ENCODE data around the gene MECP2. TPM values are rescaled to one million over a fixed set of nuclear protein-coding genes. Genes with fewer than 3 reads are reported as not detected.
"Not testable (repeated sequence)": the region's sequence is repeated elsewhere in the genome, so short reads cannot be mapped to it uniquely, and the experiment has no call there.

The MECP2 gene
- total and polyA plus RNA-seq, 12 donors: 16.9 to 67.7 (median 53.2) TPM

DNA sequence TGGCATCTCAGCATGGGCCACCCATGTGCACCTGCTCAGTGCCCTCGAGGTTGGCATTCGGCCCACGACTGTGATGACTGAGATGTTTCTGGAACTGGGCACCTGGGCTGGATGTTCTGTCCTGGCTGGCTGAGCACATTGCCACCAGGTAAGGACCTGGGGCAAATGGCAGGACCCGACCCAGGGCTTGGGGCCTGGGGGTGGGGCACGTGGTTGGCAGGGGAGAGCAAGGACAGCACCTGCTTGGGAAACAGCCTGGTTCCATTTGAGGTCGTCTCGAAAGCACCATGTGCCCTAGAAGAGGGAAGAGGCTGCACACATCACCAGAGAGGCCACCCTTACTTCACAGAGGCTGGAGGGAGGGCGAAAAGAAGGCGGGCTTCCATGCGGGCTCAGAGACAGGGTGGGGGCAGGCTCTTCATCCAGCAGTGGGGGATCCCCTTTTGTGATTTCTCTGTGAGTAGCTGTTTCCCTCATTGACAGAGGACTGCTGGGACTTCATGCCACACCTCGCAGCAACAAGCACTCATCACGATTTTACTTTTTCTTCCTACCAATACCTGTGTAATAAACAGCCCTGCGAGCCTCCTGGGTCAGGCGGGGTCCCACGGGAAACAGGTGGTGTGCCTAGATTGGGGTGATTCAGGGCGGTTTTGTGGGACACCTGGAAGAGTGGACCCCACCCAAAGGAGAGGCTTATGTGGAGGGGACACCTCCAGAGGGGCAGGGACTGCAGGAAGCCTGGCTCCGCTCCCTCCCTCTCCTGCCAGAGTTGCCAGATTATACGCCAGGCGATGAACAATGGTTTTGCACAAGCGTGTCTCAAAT, 113.0 kb downstream of the MECP2 start:
- Histone ChIP-seq H3K27me3 (peaks cover 5% of the 10 kb centered on the region), H3K4me3 (no peak overlapping the region), H3K27ac (peak overlapping the region in 1 of 5 donors; percentile 74), H3K36me3 (replicated peaks in 1 of 2) (no peaks in the 10 kb centered on the region), H3K4me1 (replicated peaks in 1 of 2) (peaks cover 0 to 14% of the 10 kb centered on the region in 2 donors), H3K9me3 (replicated peaks in 1 of 3) (no peaks in the 10 kb centered on the region)
- intact Hi-C loops (cut with DNase I): no loop called here
- WGBS, 4 donors: 70 to 100% (median 76%) methylated on average over 3 to 20 of the region's 20 CpGs
- TF ChIP-seq, protein P1, sequence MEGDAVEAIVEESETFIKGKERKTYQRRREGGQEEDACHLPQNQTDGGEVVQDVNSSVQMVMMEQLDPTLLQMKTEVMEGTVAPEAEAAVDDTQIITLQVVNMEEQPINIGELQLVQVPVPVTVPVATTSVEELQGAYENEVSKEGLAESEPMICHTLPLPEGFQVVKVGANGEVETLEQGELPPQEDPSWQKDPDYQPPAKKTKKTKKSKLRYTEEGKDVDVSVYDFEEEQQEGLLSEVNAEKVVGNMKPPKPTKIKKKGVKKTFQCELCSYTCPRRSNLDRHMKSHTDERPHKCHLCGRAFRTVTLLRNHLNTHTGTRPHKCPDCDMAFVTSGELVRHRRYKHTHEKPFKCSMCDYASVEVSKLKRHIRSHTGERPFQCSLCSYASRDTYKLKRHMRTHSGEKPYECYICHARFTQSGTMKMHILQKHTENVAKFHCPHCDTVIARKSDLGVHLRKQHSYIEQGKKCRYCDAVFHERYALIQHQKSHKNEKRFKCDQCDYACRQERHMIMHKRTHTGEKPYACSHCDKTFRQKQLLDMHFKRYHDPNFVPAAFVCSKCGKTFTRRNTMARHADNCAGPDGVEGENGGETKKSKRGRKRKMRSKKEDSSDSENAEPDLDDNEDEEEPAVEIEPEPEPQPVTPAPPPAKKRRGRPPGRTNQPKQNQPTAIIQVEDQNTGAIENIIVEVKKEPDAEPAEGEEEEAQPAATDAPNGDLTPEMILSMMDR (IDR thresholded peaks at IDR 0.05): no peak
- TF ChIP-seq POLR2A (IDR thresholded peaks at IDR 0.05): no peak
- no peak for DNase-seq

DNA sequence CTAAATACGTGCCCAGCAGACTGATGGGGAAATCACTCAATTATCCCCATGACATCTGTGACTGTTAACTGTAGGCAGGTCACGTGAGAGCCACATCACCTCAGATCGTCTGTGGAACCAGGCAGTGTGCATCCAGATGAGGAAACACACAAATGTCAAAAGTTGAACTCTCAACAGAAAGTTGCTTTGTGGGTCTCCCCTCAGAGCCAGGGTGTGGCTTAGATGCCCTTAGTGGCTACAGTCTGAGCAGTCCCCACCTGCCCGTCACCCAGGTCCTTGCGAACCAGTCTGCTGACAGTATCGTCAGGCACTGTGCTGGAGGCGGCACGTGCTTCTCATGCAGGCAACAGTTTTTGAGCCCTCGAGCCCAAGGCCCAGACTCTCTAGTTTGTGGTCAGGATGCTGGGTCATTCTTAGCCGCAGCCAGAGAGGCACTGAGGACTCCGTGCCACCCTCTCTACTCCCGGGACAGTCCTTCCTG, 114.2 kb downstream of the MECP2 start:
- Histone ChIP-seq H3K4me3 (no peak overlapping the region), H3K27ac (no peak overlapping the region), H3K4me1 (replicated peaks in 1 of 2) (peaks cover 0 to 14% of the 10 kb centered on the region in 2 donors), H3K36me3 (replicated peaks in 1 of 2) (no peaks in the 10 kb centered on the region), H3K27me3 (peaks cover 5% of the 10 kb centered on the region), H3K9me3 (replicated peaks in 1 of 3) (no peaks in the 10 kb centered on the region)
- no peak for TF ChIP-seq POLR2A (IDR thresholded peaks at IDR 0.05)
- TF ChIP-seq, protein P1 (IDR thresholded peaks at IDR 0.05): no peak
- 82 to 86% (median 83%) methylated on average over 4 to 12 of the region's 12 CpGs for WGBS, 4 donors
- DNase-seq: no peak
- intact Hi-C loops (cut with DNase I): no loop called here

DNA sequence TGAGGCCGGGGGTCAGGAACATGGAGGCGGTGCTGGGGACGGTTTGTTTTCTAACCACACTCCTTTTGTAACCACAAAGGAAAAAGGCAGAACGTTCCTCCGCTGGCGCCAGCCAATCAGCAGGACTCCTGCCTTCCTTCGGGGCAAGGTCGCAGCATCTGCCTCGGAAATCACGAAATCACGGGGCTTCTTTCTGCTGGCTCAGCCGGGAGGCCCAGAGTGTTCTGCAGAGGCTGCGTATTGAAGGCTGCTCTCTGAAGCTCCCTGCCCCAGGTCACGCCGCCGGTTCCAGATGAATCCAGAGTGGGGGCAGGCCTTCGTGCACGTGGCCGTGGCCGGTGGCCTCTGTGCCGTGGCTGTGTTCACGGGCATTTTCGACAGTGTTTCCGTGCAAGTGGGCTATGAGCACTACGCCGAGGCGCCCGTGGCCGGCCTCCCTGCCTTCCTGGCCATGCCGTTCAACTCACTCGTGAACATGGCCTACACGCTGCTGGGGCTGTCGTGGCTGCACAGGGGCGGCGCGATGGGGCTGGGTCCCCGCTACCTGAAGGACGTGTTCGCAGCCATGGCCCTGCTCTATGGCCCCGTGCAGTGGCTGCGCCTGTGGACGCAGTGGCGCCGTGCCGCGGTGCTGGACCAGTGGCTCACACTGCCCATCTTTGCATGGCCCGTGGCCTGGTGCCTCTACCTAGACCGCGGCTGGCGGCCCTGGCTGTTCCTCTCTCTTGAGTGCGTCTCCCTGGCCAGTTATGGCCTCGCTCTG, 115.6 kb downstream of the MECP2 start:
- peaks cover 5% of the 10 kb centered on the region for H3K27me3 ChIP-seq
- no peak overlapping the region for H3K4me3 ChIP-seq
- no peaks in the 10 kb centered on the region for H3K36me3 ChIP-seq (replicated peaks in 1 of 2)
- no peaks in the 10 kb centered on the region for H3K9me3 ChIP-seq (replicated peaks in 1 of 3)
- no peak for TF ChIP-seq POLR2A (IDR thresholded peaks at IDR 0.05)
- TF ChIP-seq, protein P1 (IDR thresholded peaks at IDR 0.05): no peak
- intact Hi-C loops (cut with DNase I): no loop called here
- peak overlapping the region in 3 of 5 donors; percentile 48 to 79 (median 77) for H3K27ac ChIP-seq
- peak in 6 of 7 donors; percentile 57 to 74 (median 66) for DNase-seq
- peaks cover 0 to 14% of the 10 kb centered on the region in 2 donors for H3K4me1 ChIP-seq (replicated peaks in 1 of 2)
- WGBS, 4 donors: 8 to 76% (median 69%) methylated on average over 6 to 52 of the region's 52 CpGs

DNA sequence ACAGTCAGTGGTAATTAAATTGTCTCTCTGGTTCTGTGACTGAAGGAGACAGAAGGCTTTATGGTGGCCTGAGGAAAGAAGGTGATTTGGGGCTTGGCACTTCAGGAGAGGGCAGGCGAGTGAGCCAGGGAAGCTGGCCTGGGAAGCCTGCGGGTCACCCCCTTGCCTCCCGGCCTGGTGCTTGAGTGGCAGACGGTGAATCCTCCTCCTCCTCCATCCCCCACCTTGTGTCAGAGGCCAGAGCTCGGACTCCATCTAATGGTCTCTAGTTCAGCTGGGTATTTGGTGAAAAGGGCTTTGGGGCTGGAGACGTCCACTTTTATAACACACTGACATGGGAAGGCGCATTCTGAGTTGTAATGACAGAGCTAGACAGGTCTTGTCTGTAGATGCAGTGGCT, 116.3 kb downstream of the MECP2 start:
- H3K9me3 ChIP-seq (replicated peaks in 1 of 3): no peaks in the 10 kb centered on the region
- no peak for DNase-seq

DNA sequence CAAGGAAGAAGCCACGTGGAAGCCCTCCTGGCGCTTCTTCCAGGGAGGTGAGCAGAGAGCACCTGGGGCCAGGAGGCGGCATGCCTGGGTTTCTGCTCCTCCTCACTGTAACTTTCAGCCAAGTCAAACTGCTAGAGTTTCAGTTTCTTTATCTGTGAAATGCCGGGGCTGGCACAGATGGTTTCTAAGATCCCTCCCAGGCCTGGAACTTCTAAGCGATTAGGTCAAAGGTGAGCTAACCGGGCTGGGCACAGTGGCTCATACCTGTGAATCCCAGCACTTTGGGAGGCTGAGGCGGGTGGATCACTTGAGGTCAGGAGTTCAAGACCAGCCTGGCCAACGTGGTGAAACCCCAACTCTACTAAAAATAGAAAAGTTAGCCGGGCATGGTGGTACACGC, 117.1 kb downstream of the MECP2 start:
- peak overlapping the region in 1 of 5 donors; percentile 77 for H3K27ac ChIP-seq
- H3K27me3 ChIP-seq; H3K36me3 ChIP-seq (replicated peaks in 1 of 2); intact Hi-C loops (cut with DNase I); H3K4me3 ChIP-seq; H3K9me3 ChIP-seq (replicated peaks in 1 of 3); DNase-seq: not testable (repeated sequence)
- H3K4me1 ChIP-seq (replicated peaks in 1 of 2): peaks cover 0 to 14% of the 10 kb centered on the region in 2 donors
- 70 to 79% (median 71%) methylated on average over 7 to 9 of the region's 10 CpGs; no CpG with 5 or more reads in 1 of the 4 donors for WGBS, 4 donors

More for the DNA sequence above, 116.3 kb downstream of the MECP2 start:
- Histone ChIP-seq H3K4me1 (replicated peaks in 1 of 2) (peaks cover 0 to 14% of the 10 kb centered on the region in 2 donors), H3K27ac (peak overlapping the region in 4 of 5 donors; percentile 19 to 79 (median 62)), H3K4me3 (no peak overlapping the region), H3K27me3 (peaks cover 5% of the 10 kb centered on the region), H3K36me3 (replicated peaks in 1 of 2) (no peaks in the 10 kb centered on the region)
- intact Hi-C loops (cut with DNase I): no loop called here
- 43 to 86% (median 74%) methylated on average over 5 to 7 of the region's 7 CpGs for WGBS, 4 donors
- no peak for TF ChIP-seq POLR2A (IDR thresholded peaks at IDR 0.05)
- TF ChIP-seq, protein P1 (IDR thresholded peaks at IDR 0.05): no peak
